Measurements from ENCODE around the gene OLFML2A.

Gene OLFML2A

GRCh38 chr9:124839612-124840299, 62.8 kb downstream of the OLFML2A start:
- Histone ChIP-seq H2BK120ac (ENCODE audit: insufficient read depth, low read length, poor library complexity) (peak overlapping the region; percentile 11), H3K4ac (ENCODE audit: low read depth, low read length) (no peak overlapping the region), H3K9me3 (ENCODE audit: insufficient read depth, low read depth, low read length) (no peaks in the 10 kb centered on the region), H4K91ac (ENCODE audit: low read depth, low read length) (peak overlapping the region; percentile 38), H3K4me3 (ENCODE audit: low read depth, low read length) (no peak overlapping the region), H3K18ac (ENCODE audit: low read length) (no peak overlapping the region), H3K23ac (ENCODE audit: low read length) (no peak overlapping the region), H3K27ac (ENCODE audit: low read depth, low read length) (no peak overlapping the region), H3K79me1 (ENCODE audit: low read length) (peaks cover 7% of the 10 kb centered on the region), H2AFZ (ENCODE audit: insufficient read depth, low read length, poor library complexity) (no peak overlapping the region), H3K36me3 (ENCODE audit: control insufficient read depth in 1 of 2, insufficient read depth in 2 of 2, low read length in 2 of 2) (no peaks in the 10 kb centered on the region), H4K12ac (ENCODE audit: low read depth, low read length) (no peak overlapping the region), H3K4me1 (ENCODE audit: control insufficient read depth in 1 of 2, insufficient read depth in 2 of 2, low read length in 2 of 2) (peaks cover 12 to 13% of the 10 kb centered on the region in 2 experiments), H3K14ac (ENCODE audit: low read length) (peak overlapping the region; percentile 11), H3K27me3 (ENCODE audit: insufficient read depth, low read length) (no peaks in the 10 kb centered on the region), H2BK12ac (ENCODE audit: low read length) (peak overlapping the region; percentile 55), H3K4me2 (ENCODE audit: low read length) (no peak overlapping the region), H3K79me2 (ENCODE audit: control insufficient read depth, insufficient read depth, low read length, poor library complexity) (peaks cover 2% of the 10 kb centered on the region), H3K9ac (ENCODE audit: low read length) (no peak overlapping the region), H4K8ac (ENCODE audit: low read depth, low read length) (no peak overlapping the region), H2AK5ac (ENCODE audit: low read length) (peak overlapping the region; percentile 59), H2BK5ac (ENCODE audit: low read depth, low read length, poor library complexity) (no peak overlapping the region)
- no peak for DNase-seq
- WGBS (ENCODE audit: extremely low coverage, insufficient coverage, insufficient read length): no CpG with 5 or more reads among the region's 12 CpGs

GRCh38 chr9:124840300-124840833, 63.4 kb downstream of the OLFML2A start:
- H3K4ac ChIP-seq (ENCODE audit: low read depth, low read length): no peak overlapping the region
- H2AK5ac ChIP-seq (ENCODE audit: low read length): peak overlapping the region; percentile 59
- H3K27me3 ChIP-seq (ENCODE audit: insufficient read depth, low read length): no peaks in the 10 kb centered on the region
- H4K8ac ChIP-seq (ENCODE audit: low read depth, low read length): no peak overlapping the region
- no peaks in the 10 kb centered on the region for H3K36me3 ChIP-seq (ENCODE audit: control insufficient read depth in 1 of 2, insufficient read depth in 2 of 2, low read length in 2 of 2)
- peak overlapping the region; percentile 48 for H2BK12ac ChIP-seq (ENCODE audit: low read length)
- H4K91ac ChIP-seq (ENCODE audit: low read depth, low read length): peak overlapping the region; percentile 38
- no peak overlapping the region for H4K12ac ChIP-seq (ENCODE audit: low read depth, low read length)
- peaks cover 12 to 13% of the 10 kb centered on the region in 2 experiments for H3K4me1 ChIP-seq (ENCODE audit: control insufficient read depth in 1 of 2, insufficient read depth in 2 of 2, low read length in 2 of 2)
- H3K4me2 ChIP-seq (ENCODE audit: low read length): no peak overlapping the region
- no peak overlapping the region for H2BK5ac ChIP-seq (ENCODE audit: low read depth, low read length, poor library complexity)
- H3K18ac ChIP-seq (ENCODE audit: low read length): no peak overlapping the region
- peak in 1 of 2 donors; percentile 27 for DNase-seq
- no peak overlapping the region for H3K4me3 ChIP-seq (ENCODE audit: low read depth, low read length)
- no peak overlapping the region for H3K9ac ChIP-seq (ENCODE audit: low read length)
- H3K79me1 ChIP-seq (ENCODE audit: low read length): peaks cover 5% of the 10 kb centered on the region
- H3K9me3 ChIP-seq (ENCODE audit: insufficient read depth, low read depth, low read length): no peaks in the 10 kb centered on the region
- peaks cover 2% of the 10 kb centered on the region for H3K79me2 ChIP-seq (ENCODE audit: control insufficient read depth, insufficient read depth, low read length, poor library complexity)
- WGBS (ENCODE audit: extremely low coverage, insufficient coverage, insufficient read length): no CpG with 5 or more reads among the region's 18 CpGs
- H2AFZ ChIP-seq (ENCODE audit: insufficient read depth, low read length, poor library complexity): no peak overlapping the region
- H3K27ac ChIP-seq (ENCODE audit: low read depth, low read length): no peak overlapping the region
- no peak overlapping the region for H3K14ac ChIP-seq (ENCODE audit: low read length)
- H2BK120ac ChIP-seq (ENCODE audit: insufficient read depth, low read length, poor library complexity): peak overlapping the region; percentile 19
- no peak overlapping the region for H3K23ac ChIP-seq (ENCODE audit: low read length)

GRCh38 chr9:124841075-124841821, 64.3 kb downstream of the OLFML2A start:
- H3K23ac ChIP-seq (ENCODE audit: low read length): no peak overlapping the region
- H4K12ac ChIP-seq (ENCODE audit: low read depth, low read length): no peak overlapping the region
- peak overlapping the region; percentile 36 for H4K91ac ChIP-seq (ENCODE audit: low read depth, low read length)
- DNase-seq: no peak
- no peak overlapping the region for H3K4me3 ChIP-seq (ENCODE audit: low read depth, low read length)
- H3K4me2 ChIP-seq (ENCODE audit: low read length): no peak overlapping the region
- H2BK12ac ChIP-seq (ENCODE audit: low read length): peak overlapping the region; percentile 62
- no peak overlapping the region for H3K27ac ChIP-seq (ENCODE audit: low read depth, low read length)
- no peak overlapping the region for H3K14ac ChIP-seq (ENCODE audit: low read length)
- no peaks in the 10 kb centered on the region for H3K27me3 ChIP-seq (ENCODE audit: insufficient read depth, low read length)
- no peak overlapping the region for H3K18ac ChIP-seq (ENCODE audit: low read length)
- peak overlapping the region; percentile 11 for H2AK5ac ChIP-seq (ENCODE audit: low read length)
- H4K8ac ChIP-seq (ENCODE audit: low read depth, low read length): peak overlapping the region; percentile 3
- no peaks in the 10 kb centered on the region for H3K9me3 ChIP-seq (ENCODE audit: insufficient read depth, low read depth, low read length)
- H2AFZ ChIP-seq (ENCODE audit: insufficient read depth, low read length, poor library complexity): no peak overlapping the region
- no peaks in the 10 kb centered on the region for H3K36me3 ChIP-seq (ENCODE audit: control insufficient read depth in 1 of 2, insufficient read depth in 2 of 2, low read length in 2 of 2)
- H2BK120ac ChIP-seq (ENCODE audit: insufficient read depth, low read length, poor library complexity): peak overlapping the region; percentile 27
- H3K4ac ChIP-seq (ENCODE audit: low read depth, low read length): no peak overlapping the region
- H3K9ac ChIP-seq (ENCODE audit: low read length): no peak overlapping the region
- peaks cover 2% of the 10 kb centered on the region for H3K79me2 ChIP-seq (ENCODE audit: control insufficient read depth, insufficient read depth, low read length, poor library complexity)
- peaks cover 5% of the 10 kb centered on the region for H3K79me1 ChIP-seq (ENCODE audit: low read length)
- peaks cover 12 to 13% of the 10 kb centered on the region in 2 experiments for H3K4me1 ChIP-seq (ENCODE audit: control insufficient read depth in 1 of 2, insufficient read depth in 2 of 2, low read length in 2 of 2)
- no CpG with 5 or more reads among the region's 14 CpGs for WGBS (ENCODE audit: extremely low coverage, insufficient coverage, insufficient read length)
- H2BK5ac ChIP-seq (ENCODE audit: low read depth, low read length, poor library complexity): peak overlapping the region; percentile 2

- Histone ChIP-seq H4K8ac (ENCODE audit: low read depth, low read length) (no peak overlapping the region), H2AFZ (ENCODE audit: insufficient read depth, low read length, poor library complexity) (no peak overlapping the region), H3K27me3 (ENCODE audit: insufficient read depth, low read length) (no peaks in the 10 kb centered on the region), H3K14ac (ENCODE audit: low read length) (peak overlapping the region; percentile 46), H3K9ac (ENCODE audit: low read length) (no peak overlapping the region), H3K18ac (ENCODE audit: low read length) (no peak overlapping the region), H3K4me1 (ENCODE audit: control insufficient read depth in 1 of 2, insufficient read depth in 2 of 2, low read length in 2 of 2) (peaks cover 12 to 13% of the 10 kb centered on the region in 2 experiments), H3K79me2 (ENCODE audit: control insufficient read depth, insufficient read depth, low read length, poor library complexity) (peaks cover 2% of the 10 kb centered on the region), H3K27ac (ENCODE audit: low read depth, low read length) (no peak overlapping the region), H3K36me3 (ENCODE audit: control insufficient read depth in 1 of 2, insufficient read depth in 2 of 2, low read length in 2 of 2) (no peaks in the 10 kb centered on the region), H3K9me3 (ENCODE audit: insufficient read depth, low read depth, low read length) (no peaks in the 10 kb centered on the region), H3K4me3 (ENCODE audit: low read depth, low read length) (no peak overlapping the region), H2BK120ac (ENCODE audit: insufficient read depth, low read length, poor library complexity) (peak overlapping the region; percentile 61), H2BK5ac (ENCODE audit: low read depth, low read length, poor library complexity) (no peak overlapping the region), H4K12ac (ENCODE audit: low read depth, low read length) (no peak overlapping the region), H4K91ac (ENCODE audit: low read depth, low read length) (peak overlapping the region; percentile 79), H3K4ac (ENCODE audit: low read depth, low read length) (no peak overlapping the region), H3K23ac (ENCODE audit: low read length) (no peak overlapping the region), H2BK12ac (ENCODE audit: low read length) (peak overlapping the region; percentile 93), H3K79me1 (ENCODE audit: low read length) (peaks cover 5% of the 10 kb centered on the region), H3K4me2 (ENCODE audit: low read length) (no peak overlapping the region), H2AK5ac (ENCODE audit: low read length) (peak overlapping the region; percentile 98)
- no peak for DNase-seq
- WGBS (ENCODE audit: extremely low coverage, insufficient coverage, insufficient read length): no CpG with 5 or more reads among the region's 11 CpGs
Measured at GRCh38 chr9:124843456-124844034, 66.6 kb downstream of the OLFML2A start.
